Sigmoid colon (tissue), 7 donors: Measurements from ENCODE around the gene MIOX. TPM values are rescaled to one million over a fixed set of nuclear protein-coding genes. Genes with fewer than 3 reads are reported as not detected.

Experiments
- DNase-seq: peaks from one replicate; pipeline ENCODE4 v3.0.0-alpha.2; 2019
- H3K27ac ChIP-seq, 4 donors: fragments of 200-600 bp; sonication (generic); one replicate each; pipeline ENCODE4 v1.5.1; 2016 to 2019; ENCODE audit warnings: mild to moderate bottlenecking in 1 of 4
- H3K27me3 ChIP-seq, 3 donors: fragments of 200-600 bp; sonication (generic); one replicate each; pipeline ENCODE4 v1.5.1; 2019; ENCODE audit warnings: mild to moderate bottlenecking in 1 of 3
- H3K36me3 ChIP-seq, 4 donors: fragments of 200-600 bp; sonication (generic); one replicate each; pipeline ENCODE4 v1.5.1; 2016 to 2019
- H3K4me1 ChIP-seq, 4 donors: fragments of 200-600 bp; sonication (generic); one replicate each; pipeline ENCODE4 v1.5.1; 2017 to 2019
- H3K4me3 ChIP-seq, 4 donors: fragments of 200-600 bp; sonication (generic); one replicate each; pipeline ENCODE4 v1.5.1; 2017 to 2019; ENCODE audit warnings: mild to moderate bottlenecking in 2 of 4, moderate library complexity in 1 of 4
- H3K9me3 ChIP-seq, 4 donors: fragments of 200-600 bp in 3 of 4; sonication (generic) in 3 of 4; one replicate each; pipeline versions ENCODE4 v1.5.1 to v1.6.1; 2013 to 2019
- EP300 ChIP-seq, 4 donors: sonication (generic); formaldehyde crosslinking; IDR thresholded peaks; one replicate each; pipeline ENCODE4 v1.6.1; 2017; ENCODE audit warnings: antibody characterized with exemption in 4 of 4
- POLR2A ChIP-seq, 2 donors: fragments of 450-650 bp; IDR thresholded peaks; one replicate each; pipeline ENCODE4 v1.6.1; 2016; ENCODE audit warnings: antibody characterized with exemption in 2 of 2, mild to moderate bottlenecking in 2 of 2, moderate library complexity in 2 of 2
- POLR2AphosphoS5 ChIP-seq, 4 donors: sonication (generic); formaldehyde crosslinking; IDR thresholded peaks; one replicate each; pipeline ENCODE4 v1.6.1; 2017; ENCODE audit warnings: antibody characterized with exemption in 4 of 4
- WGBS, 2 donors: extraction: QIAGEN DNeasy Blood & Tissue Kit; methylation state at CpG; one replicate each; pipeline ENCODE4 v1.1.7; 2013; 5-methylcytosine and 5-hydroxymethylcytosine counted together
- intact Hi-C: fragments of 100-400 bp; cut with DNase I; formaldehyde crosslinking; loops from one replicate; pipeline ENCODE4 v1.15.1; 2023
- polyA plus RNA-seq, 3 donors: library from polyadenylated mRNA; stranded (reverse); fragments of 200-250 nt; gene quantifications; one replicate each; pipeline ENCODE4 v1.2.3, GENCODE V29; 2013
- total RNA-seq, 4 donors: library from RNA; depleted of rRNA; stranded (reverse); fragments of >200 nt; gene quantifications; one replicate each; pipeline ENCODE4 v1.1.0, GENCODE V29; 2016
- TF ChIP-seq, protein P1 (sequence below), 4 experiments: fragments of 450-650 bp in 3 of 4; fragments of 200-600 bp in 1 of 4; IDR thresholded peaks; one replicate each; pipeline ENCODE4 v1.5.1; 2016 to 2019; ENCODE audit warnings: antibody characterized with exemption in 4 of 4, mild to moderate bottlenecking in 3 of 4, moderate library complexity in 2 of 4
- donor health status: healthy with polysubstance abuse.
- donor health status: Bipolar disorder and iron deficiency.
- donor health status: healthy.

MIOX gene
- total and polyA plus RNA-seq, 7 donors = 0.20 TPM; not detected in 6

DNA sequence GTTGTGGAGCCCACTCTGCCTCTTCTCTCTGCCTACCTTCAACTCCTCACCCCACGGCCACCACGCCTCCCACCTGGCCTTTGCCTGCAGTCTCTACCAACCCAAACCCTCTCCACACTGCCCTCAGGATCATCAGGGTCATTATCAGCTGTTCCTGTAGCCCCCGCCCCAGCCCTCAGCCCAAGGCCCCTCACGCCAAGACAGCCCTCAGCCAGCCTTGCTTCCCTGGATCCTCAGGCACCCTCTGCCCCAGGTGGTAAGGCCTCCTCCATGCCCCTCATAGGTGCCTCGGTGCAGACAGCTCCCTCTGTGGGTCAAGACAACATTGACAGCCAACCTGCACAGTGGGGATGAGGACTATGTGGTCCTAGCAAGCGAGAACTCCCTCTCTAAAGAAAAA lies 13.6 kb upstream of the MIOX start:
- no peaks in the 10 kb centered on the region for H3K9me3 ChIP-seq
- peaks cover 0 to 61% (median 59%) of the 10 kb centered on the region in 4 donors for H3K4me1 ChIP-seq
- TF ChIP-seq, protein P1, sequence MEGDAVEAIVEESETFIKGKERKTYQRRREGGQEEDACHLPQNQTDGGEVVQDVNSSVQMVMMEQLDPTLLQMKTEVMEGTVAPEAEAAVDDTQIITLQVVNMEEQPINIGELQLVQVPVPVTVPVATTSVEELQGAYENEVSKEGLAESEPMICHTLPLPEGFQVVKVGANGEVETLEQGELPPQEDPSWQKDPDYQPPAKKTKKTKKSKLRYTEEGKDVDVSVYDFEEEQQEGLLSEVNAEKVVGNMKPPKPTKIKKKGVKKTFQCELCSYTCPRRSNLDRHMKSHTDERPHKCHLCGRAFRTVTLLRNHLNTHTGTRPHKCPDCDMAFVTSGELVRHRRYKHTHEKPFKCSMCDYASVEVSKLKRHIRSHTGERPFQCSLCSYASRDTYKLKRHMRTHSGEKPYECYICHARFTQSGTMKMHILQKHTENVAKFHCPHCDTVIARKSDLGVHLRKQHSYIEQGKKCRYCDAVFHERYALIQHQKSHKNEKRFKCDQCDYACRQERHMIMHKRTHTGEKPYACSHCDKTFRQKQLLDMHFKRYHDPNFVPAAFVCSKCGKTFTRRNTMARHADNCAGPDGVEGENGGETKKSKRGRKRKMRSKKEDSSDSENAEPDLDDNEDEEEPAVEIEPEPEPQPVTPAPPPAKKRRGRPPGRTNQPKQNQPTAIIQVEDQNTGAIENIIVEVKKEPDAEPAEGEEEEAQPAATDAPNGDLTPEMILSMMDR (IDR thresholded peaks at IDR 0.05) = no peak
- no peak for DNase-seq
- intact Hi-C loops = no loop called here
- no peak overlapping the region for H3K27ac ChIP-seq
- no peaks in the 10 kb centered on the region for H3K36me3 ChIP-seq
- no peaks in the 10 kb centered on the region for H3K27me3 ChIP-seq
- H3K4me3 ChIP-seq = peak overlapping the region in 2 of 4 donors; percentile 87 to 93
- 70 to 74% methylated on average over 6 of the region's 6 CpGs for WGBS, 2 donors

DNA sequence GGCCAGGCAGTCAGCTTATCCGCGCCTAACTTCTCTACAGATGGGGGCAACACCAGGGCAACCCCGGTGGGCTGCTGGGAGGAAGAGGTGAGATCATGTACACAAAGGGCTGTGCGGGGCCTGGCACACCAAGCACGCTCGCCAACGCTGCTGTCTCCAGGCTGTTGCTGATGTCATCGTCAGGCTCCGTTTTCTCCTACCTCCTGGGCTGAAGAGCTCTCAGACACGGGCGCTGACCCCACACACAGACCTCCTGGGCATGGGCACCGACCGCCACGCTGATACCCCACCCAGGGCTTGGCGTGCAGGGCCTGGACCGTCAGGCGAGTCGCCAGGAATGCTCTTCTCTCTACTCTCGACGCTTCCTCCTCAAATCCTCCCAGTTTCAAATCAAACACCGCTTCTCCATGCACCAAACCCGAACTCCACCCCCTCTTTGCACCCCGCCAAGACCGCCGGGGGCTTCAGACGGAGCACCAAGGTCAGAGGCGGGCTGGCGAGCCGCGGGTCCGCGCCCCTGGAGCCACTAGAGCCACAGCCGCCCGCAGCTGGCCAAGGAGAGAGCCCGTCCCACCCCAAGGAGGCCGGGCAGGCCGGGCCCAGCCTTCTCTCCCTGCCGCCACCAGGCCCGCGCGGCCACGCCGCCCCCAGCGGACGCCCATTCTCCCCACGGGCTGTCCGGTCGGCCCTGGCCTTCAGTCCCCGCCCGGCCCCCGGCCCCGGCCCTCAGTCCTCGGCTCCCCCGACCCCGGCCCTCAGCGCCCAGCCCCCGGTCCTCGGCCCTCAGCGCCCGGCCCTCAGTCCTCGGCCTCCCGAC lies 12.6 kb upstream of the MIOX start:
- H3K9me3 ChIP-seq = no peaks in the 10 kb centered on the region
- 3 to 7% methylated on average over 62 of the region's 62 CpGs for WGBS, 2 donors
- H3K27ac ChIP-seq = peak overlapping the region; percentile 82 to 91 (median 87)
- peak overlapping the region; percentile 62 to 99 (median 90) for H3K4me3 ChIP-seq
- intact Hi-C loops = loop anchor here (1.0 to 2.0 kb wide), 2 partner anchors 33 to 51 kb away; partner anchors contain the start of genes LMF2 and SCO2
- H3K4me1 ChIP-seq = peaks cover 0 to 60% (median 56%) of the 10 kb centered on the region in 4 donors
- peak; percentile 65 for DNase-seq
- H3K36me3 ChIP-seq = no peaks in the 10 kb centered on the region
- H3K27me3 ChIP-seq = peaks cover 0 to 6% (median 0%) of the 10 kb centered on the region in 3 donors
- TF ChIP-seq POLR2AphosphoS5 (IDR thresholded peaks at IDR 0.05) (peak in 1 of 4 donors; percentile 28), POLR2A (IDR thresholded peaks at IDR 0.05) (no peak), EP300 (IDR thresholded peaks at IDR 0.05) (no peak)
- TF ChIP-seq, protein P1 (IDR thresholded peaks at IDR 0.05) = no peak

DNA sequence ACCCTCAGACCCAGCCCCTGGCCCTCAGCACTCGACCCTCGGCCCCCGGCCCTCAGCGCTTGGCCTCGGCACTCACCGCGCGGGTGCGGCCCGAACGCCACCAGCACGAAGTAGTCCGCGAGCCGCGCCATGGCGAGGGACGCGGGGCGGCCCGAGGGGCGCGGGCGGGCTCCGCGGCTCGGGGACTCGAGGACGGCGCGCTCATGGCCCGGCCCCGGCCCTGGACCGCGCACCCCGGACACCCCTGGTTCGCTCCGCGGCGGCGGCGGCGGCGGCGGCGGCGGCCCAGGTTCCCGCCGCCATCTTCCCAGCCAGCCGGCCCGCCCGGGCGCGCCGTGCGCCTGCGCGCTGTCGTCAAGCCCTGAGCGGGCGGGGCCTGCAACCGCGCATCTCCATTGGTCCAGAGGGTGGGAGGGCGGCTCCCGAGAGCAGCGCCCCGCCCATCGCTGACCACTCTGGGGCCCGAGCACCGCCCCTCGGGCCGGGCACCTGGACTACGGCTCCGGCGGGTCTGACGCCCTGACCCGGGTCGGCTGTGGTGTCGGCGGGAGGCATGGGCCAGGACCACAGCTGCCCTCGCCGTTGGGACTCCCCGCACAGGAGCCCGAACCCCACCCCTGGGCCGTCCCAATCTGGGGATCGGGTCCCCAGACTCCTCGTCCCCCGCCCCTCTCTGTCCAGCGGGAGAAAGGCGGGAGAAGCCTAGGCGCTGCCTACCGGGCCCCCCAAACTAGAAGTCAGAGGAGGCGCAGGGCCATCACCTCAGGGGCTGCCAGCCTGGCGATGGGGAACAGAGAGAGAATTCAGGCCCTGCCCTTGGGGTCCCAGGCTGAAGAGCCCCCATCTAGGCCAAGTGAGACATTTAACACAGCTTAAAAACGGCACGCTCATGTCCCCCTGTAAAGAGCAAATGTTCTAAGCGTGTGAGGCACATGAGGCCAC lies 11.7 kb upstream of the MIOX start, which contains the start of gene SBF1:
Gene SBF1 (minus strand): TSS at position 326 of the 942 bp plus-strand sequence. CDS start 195 bp downstream, at position 131.
- Histone ChIP-seq H3K9me3 (no peaks in the 10 kb centered on the region), H3K4me3 (peak within 1 kb of the TSS; percentile 62 to 99 (median 90)), H3K36me3 (no peaks in the 10 kb centered on the region), H3K27ac (peak within 1 kb of the TSS; percentile 82 to 91 (median 87)), H3K27me3 (peaks cover 0 to 15% (median 5%) of the 10 kb centered on the region in 3 donors), H3K4me1 (peaks cover 0 to 50% (median 48%) of the 10 kb centered on the region in 4 donors)
- WGBS, 2 donors = 2% methylated on average over 97 of the region's 97 CpGs
- intact Hi-C loops = loop anchor here (1.0 to 2.0 kb wide), 2 partner anchors 32 to 50 kb away; partner anchors contain the start of genes LMF2 and SCO2
- peak; percentile 95 for DNase-seq
- TF ChIP-seq EP300 (IDR thresholded peaks at IDR 0.05) = no peak
- peak; percentile 26 to 68 (median 46) for TF ChIP-seq POLR2AphosphoS5 (IDR thresholded peaks at IDR 0.05)

DNA sequence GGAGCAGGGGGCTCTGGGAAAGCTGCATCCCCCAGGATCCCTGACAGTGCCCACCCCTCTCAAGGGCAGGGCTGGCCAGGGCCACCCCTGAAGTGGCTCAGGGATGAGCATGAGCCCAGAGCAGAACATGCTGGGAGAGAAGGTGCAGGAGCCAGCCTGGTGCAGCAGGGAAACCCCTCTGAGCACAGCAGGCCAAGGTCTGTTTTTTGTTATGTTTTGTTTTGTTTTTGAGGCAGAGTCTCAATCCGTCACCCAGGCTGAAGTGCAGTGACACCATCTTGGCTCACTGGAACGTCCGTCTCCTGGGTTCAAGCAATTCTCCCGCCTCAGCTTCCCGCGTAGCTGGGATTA lies 11.0 kb upstream of the MIOX start:
- intact Hi-C loops = loop anchor here (2.0 kb wide), 1 partner anchor 31 kb away; the partner anchor contains the start of gene LMF2
- no peak for DNase-seq
- Histone ChIP-seq H3K4me1 (peaks cover 0 to 44% (median 41%) of the 10 kb centered on the region in 4 donors), H3K27ac (peak overlapping the region in 3 of 4 donors; percentile 82 to 91 (median 84)), H3K36me3 (no peaks in the 10 kb centered on the region), H3K4me3 (peak overlapping the region in 3 of 4 donors; percentile 87 to 99 (median 93)), H3K27me3 (peaks cover 6 to 22% (median 12%) of the 10 kb centered on the region in 3 donors), H3K9me3 (no peaks in the 10 kb centered on the region)
- 77 to 87% methylated on average over 6 of the region's 6 CpGs for WGBS, 2 donors
- TF ChIP-seq, protein P1 (IDR thresholded peaks at IDR 0.05) = no peak
- TF ChIP-seq EP300 (IDR thresholded peaks at IDR 0.05) (no peak), POLR2A (IDR thresholded peaks at IDR 0.05) (no peak), POLR2AphosphoS5 (IDR thresholded peaks at IDR 0.05) (no peak)
